ENCODE measurements around the gene POLR3A. TPM values are rescaled to one million over a fixed set of nuclear protein-coding genes. Genes with fewer than 3 reads are reported as not detected.

The POLR3A gene
- total RNA-seq, 3 donors from 2014 or later: 10.1 to 17.9 (median 13.4) TPM

DNA sequence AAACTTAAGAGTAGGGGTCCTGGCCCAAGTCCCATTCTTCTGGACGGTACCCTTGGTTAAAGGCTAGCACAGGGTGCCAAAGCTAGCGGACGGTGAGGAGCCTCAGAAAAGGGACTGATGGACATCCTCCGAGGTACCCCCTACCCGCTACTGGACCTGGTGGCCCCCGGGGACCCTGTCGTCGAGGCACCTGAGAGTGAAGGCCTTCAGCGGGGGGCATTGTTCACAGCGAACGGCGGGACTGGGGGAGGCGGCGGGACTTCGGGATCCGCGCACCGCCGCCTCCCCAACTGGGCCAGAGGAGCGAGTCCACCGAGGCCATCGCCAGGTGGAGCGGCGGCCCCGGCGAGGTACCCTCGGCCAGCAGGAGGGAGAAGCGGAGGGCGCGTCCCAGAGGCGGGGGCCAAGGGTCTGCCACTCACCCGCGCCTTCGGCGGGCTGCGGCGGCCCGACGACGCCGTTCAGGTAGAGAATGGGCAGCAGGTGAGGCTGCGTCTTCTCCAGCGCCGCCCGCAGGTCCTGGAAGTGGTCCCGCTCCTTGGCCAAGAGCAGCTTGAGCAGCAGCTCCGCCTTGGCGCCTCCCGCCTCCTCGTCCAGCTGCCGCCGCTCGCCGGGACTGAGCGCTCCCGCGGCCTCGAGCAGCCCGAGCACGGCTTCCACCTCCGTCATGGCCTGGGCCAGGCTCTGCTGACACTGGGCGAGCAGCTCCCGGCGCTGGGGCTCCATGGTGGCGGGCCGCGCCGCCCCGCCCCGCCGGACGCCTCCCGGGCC is 103.3 kb downstream of the POLR3A start:
- Histone ChIP-seq H3K27ac (peak overlapping the region; percentile 91 to 97), H3K4me3 (peak overlapping the region; percentile 84 to 98 (median 86)), H3K27me3 (no peaks in the 10 kb centered on the region), H3K36me3 (no peaks in the 10 kb centered on the region), H3K4me1 (peaks cover 0 to 9% of the 10 kb centered on the region in 2 donors), H3K9me3 (no peaks in the 10 kb centered on the region)
- intact Hi-C loops (cut with DNase I; ENCODE audit: low total_unique reads): loop anchor here (10.0 kb wide), 1 partner anchor 51 kb away; no protein-coding TSS in a partner anchor
- TF ChIP-seq POLR2A (IDR thresholded peaks at IDR 0.05): no peak
- TF ChIP-seq, protein P1, sequence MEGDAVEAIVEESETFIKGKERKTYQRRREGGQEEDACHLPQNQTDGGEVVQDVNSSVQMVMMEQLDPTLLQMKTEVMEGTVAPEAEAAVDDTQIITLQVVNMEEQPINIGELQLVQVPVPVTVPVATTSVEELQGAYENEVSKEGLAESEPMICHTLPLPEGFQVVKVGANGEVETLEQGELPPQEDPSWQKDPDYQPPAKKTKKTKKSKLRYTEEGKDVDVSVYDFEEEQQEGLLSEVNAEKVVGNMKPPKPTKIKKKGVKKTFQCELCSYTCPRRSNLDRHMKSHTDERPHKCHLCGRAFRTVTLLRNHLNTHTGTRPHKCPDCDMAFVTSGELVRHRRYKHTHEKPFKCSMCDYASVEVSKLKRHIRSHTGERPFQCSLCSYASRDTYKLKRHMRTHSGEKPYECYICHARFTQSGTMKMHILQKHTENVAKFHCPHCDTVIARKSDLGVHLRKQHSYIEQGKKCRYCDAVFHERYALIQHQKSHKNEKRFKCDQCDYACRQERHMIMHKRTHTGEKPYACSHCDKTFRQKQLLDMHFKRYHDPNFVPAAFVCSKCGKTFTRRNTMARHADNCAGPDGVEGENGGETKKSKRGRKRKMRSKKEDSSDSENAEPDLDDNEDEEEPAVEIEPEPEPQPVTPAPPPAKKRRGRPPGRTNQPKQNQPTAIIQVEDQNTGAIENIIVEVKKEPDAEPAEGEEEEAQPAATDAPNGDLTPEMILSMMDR (IDR thresholded peaks at IDR 0.05): peak in 1 of 3 donors; percentile 13
- TF ChIP-seq POLR2AphosphoS5 (IDR thresholded peaks at IDR 0.05): peak in 1 of 3 donors; percentile 27
- DNase-seq (ENCODE audit: low spot score in 2 of 2): peak; percentile 69 to 75

DNA sequence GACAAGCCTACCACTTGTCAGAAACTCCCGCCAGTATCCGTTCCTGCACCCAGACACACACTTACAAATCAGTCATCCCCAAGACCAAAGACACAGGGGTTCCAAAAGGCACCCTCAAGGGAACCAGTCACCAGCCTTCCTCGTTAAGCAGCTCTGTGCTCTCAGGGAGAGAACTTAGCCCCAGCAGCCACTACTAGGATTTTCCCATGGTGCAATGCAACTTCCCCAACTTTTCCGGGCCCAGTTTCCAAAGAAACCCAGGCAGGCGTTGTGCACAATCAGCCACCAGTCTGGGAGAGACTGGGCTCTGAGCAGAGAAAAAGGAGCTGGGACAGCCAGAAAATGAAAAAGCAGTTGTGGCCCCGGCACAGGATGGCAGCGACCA is 103.9 kb downstream of the POLR3A start:
- DNase-seq (ENCODE audit: low spot score in 2 of 2): peak in 1 of 2 donors; percentile 33
- no peaks in the 10 kb centered on the region for H3K9me3 ChIP-seq
- no peaks in the 10 kb centered on the region for H3K27me3 ChIP-seq
- no peaks in the 10 kb centered on the region for H3K36me3 ChIP-seq
- peak overlapping the region; percentile 84 to 98 (median 86) for H3K4me3 ChIP-seq
- intact Hi-C loops (cut with DNase I; ENCODE audit: low total_unique reads): loop anchor here (10.0 kb wide), 1 partner anchor 51 kb away; no protein-coding TSS in a partner anchor
- TF ChIP-seq POLR2AphosphoS5 (IDR thresholded peaks at IDR 0.05) (no peak), POLR2A (IDR thresholded peaks at IDR 0.05) (no peak)
- TF ChIP-seq, protein P1 (IDR thresholded peaks at IDR 0.05): no peak
- peak overlapping the region; percentile 91 to 97 for H3K27ac ChIP-seq
- H3K4me1 ChIP-seq: peaks cover 0 to 13% of the 10 kb centered on the region in 2 donors

DNA sequence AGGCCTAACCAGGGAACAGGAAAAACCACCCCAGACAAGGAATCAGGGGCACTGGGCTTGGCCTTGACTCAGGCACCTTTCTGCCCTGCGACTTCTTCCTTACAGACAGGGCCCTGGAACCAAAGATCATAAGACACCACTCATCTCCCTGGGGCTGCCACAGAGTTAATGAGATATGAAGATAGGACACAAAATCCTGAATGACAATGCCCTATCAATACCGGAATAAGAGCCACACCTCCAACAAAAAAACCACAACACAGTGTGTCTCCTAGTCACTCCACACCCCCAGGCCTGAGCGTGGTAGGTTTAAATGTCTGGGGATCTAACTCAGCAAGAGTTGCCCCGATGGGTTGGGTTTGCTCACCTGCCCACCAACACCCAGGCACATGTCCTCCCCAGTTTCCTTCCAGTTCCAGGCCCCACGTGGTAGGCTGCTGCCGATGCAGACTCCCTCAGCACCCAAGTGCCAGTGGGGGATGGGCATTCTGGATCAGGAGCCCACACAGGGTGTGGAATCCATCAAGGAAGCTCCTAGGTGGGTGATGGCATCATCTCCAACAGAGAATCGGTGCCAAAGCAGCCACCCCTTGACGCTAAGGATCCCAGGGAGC is 106.6 kb downstream of the POLR3A start:
- H3K4me1 ChIP-seq: peaks cover 0 to 20% of the 10 kb centered on the region in 2 donors

DNA sequence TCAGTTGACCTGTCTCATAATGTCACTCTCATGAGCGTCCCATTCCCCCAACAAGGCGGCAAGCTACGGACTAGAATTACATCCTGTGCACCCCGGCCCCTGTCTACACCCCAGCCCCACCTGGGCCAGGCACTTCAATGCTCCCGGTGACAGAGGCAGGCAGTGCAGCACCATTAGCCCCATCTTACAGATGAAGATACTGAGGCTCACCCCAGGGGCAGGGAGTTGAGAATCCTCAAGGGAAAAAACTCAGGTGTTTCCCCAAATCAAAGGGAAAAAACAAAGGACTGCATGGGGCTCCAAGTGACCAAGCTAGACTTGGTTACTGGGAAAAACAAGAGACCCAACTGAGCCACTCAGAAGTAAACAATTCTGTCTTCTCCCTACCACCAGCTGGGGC is 107.3 kb downstream of the POLR3A start:
- intact Hi-C loops (cut with DNase I; ENCODE audit: low total_unique reads): loop anchor here (10.0 kb wide), 1 partner anchor 47 kb away; no protein-coding TSS in a partner anchor
- TF ChIP-seq, protein P1 (IDR thresholded peaks at IDR 0.05): no peak
- no peak for TF ChIP-seq POLR2AphosphoS5 (IDR thresholded peaks at IDR 0.05)
- no peak for TF ChIP-seq POLR2A (IDR thresholded peaks at IDR 0.05)
- H3K9me3 ChIP-seq: no peaks in the 10 kb centered on the region
- DNase-seq (ENCODE audit: low spot score in 2 of 2): no peak
- peaks cover 0 to 20% of the 10 kb centered on the region in 2 donors for H3K4me1 ChIP-seq
- no peaks in the 10 kb centered on the region for H3K27me3 ChIP-seq
- no peaks in the 10 kb centered on the region for H3K36me3 ChIP-seq
- H3K4me3 ChIP-seq: no peak overlapping the region
- H3K27ac ChIP-seq: peak overlapping the region in 1 of 2 donors; percentile 51

More for the DNA sequence above, 106.6 kb downstream of the POLR3A start:
- Histone ChIP-seq H3K27ac (peak overlapping the region; percentile 20 to 51), H3K9me3 (no peaks in the 10 kb centered on the region), H3K4me3 (peak overlapping the region in 1 of 3 donors; percentile 27), H3K27me3 (no peaks in the 10 kb centered on the region), H3K36me3 (no peaks in the 10 kb centered on the region)
- TF ChIP-seq POLR2A (IDR thresholded peaks at IDR 0.05) (no peak), POLR2AphosphoS5 (IDR thresholded peaks at IDR 0.05) (no peak)
- TF ChIP-seq, protein P1 (IDR thresholded peaks at IDR 0.05): no peak
- no peak for DNase-seq (ENCODE audit: low spot score in 2 of 2)
- intact Hi-C loops (cut with DNase I; ENCODE audit: low total_unique reads): loop anchor here (10.0 kb wide), 1 partner anchor 48 kb away; no protein-coding TSS in a partner anchor

Data from breast epithelium (tissue), 4 donors.